HG03520 (cell line): Measurements from ENCODE around the gene PSMB2.
A peak's percentile ranks its signal among the peaks of the same experiment; 100 is the strongest.

ENCODE experiments used
- ATAC-seq: cut with Tn5 transposase; IDR thresholded peaks from one replicate; pipeline ENCODE4 v1.9.1; 2021; ENCODE audit warnings: mild to moderate bottlenecking, moderate library complexity; ENCODE audit not compliant: unreplicated experiment

PSMB2 gene

GRCh38 chr1:35557611-35558373 is 83.5 kb downstream of the PSMB2 start, which contains the start of gene NCDN:
Gene NCDN, plus strand, starts transcription at chr1:35557799. Its CDS starts 392 bp downstream, at chr1:35558191.
- ATAC-seq, result peak; percentile 72

GRCh38 chr1:35557118-35557610 is 84.2 kb downstream of the PSMB2 start, which contains the start of gene KIAA0319L:
Gene KIAA0319L, minus strand, starts transcription at chr1:35557403. Its CDS starts 2,912 bp downstream, at chr1:35554491.
- ATAC-seq, result peak; percentile 57

GRCh38 chr1:35556484-35557117 is 84.7 kb downstream of the PSMB2 start:
- ATAC-seq, result no peak

GRCh38 chr1:35555601-35556477 is 85.5 kb downstream of the PSMB2 start:
- no peak for ATAC-seq

- ATAC-seq, result no peak
These were observed 86.1 kb downstream of the PSMB2 start for GRCh38 chr1:35555212-35555584.

- no peak for ATAC-seq
These were observed 86.8 kb downstream of the PSMB2 start for GRCh38 chr1:35554266-35555211.

GRCh38 chr1:35553851-35554250 is 87.5 kb downstream of the PSMB2 start:
- ATAC-seq, result no peak
